Astrocyte (in vitro differentiated cells and primary cell): ENCODE data around the gene SH3BGRL2.

Source experiments
- EZH2 ChIP-seq: IDR thresholded peaks from 2 replicates; pipeline ENCODE4 v1.6.1; 2012; ENCODE audit warnings: mild to moderate bottlenecking, low read length, inconsistent platforms; ENCODE audit not compliant: insufficient read depth
- TF ChIP-seq, protein P1 (sequence below): IDR thresholded peaks from 2 replicates; pipeline ENCODE4 v1.5.1; 2011; ENCODE audit warnings: low read depth, mild to moderate bottlenecking, inconsistent platforms, low read length, moderate library complexity; ENCODE audit not compliant: insufficient read depth

DNA sequence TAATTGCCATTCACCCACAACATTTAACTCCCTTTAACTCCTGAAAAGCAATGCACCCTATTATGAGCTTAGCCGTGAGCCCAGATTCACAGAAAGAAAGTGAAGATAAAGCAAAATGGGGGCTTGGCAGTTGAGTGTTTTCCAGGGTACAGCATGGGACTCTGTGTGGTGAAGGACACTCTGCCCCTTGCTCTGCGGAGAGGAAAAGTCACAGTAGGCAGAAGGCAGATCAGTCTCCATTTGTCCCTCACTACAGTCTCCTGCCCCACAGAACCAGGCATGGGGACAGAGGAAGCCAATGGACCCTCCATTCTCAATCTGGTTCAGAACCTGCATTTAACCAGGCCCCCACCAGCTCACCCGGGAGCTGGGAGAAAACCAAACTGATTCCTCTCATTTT lies 30.8 kb upstream of the SH3BGRL2 start:
- TF ChIP-seq, protein P1, sequence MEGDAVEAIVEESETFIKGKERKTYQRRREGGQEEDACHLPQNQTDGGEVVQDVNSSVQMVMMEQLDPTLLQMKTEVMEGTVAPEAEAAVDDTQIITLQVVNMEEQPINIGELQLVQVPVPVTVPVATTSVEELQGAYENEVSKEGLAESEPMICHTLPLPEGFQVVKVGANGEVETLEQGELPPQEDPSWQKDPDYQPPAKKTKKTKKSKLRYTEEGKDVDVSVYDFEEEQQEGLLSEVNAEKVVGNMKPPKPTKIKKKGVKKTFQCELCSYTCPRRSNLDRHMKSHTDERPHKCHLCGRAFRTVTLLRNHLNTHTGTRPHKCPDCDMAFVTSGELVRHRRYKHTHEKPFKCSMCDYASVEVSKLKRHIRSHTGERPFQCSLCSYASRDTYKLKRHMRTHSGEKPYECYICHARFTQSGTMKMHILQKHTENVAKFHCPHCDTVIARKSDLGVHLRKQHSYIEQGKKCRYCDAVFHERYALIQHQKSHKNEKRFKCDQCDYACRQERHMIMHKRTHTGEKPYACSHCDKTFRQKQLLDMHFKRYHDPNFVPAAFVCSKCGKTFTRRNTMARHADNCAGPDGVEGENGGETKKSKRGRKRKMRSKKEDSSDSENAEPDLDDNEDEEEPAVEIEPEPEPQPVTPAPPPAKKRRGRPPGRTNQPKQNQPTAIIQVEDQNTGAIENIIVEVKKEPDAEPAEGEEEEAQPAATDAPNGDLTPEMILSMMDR: no peak
- TF ChIP-seq EZH2: no peak
